Measurements from ENCODE around the gene TRH.

- TF ChIP-seq CEBPB (IDR thresholded peaks at IDR 0.05; ENCODE audit: low read depth, low read length), result no peak
- TF ChIP-seq CTCF (conservative IDR thresholded peaks at IDR 0.05; ENCODE audit: low read depth, low read length), result no peak
- no peak for TF ChIP-seq USF2 (IDR thresholded peaks at IDR 0.05; ENCODE audit: low read depth, low read length)
- TF ChIP-seq POLR2A (IDR thresholded peaks at IDR 0.05; ENCODE audit: low read depth, low read length), result no peak
- TF ChIP-seq SMC3 (IDR thresholded peaks at IDR 0.05; ENCODE audit: low read depth, low read length), result no peak
- no peak for TF ChIP-seq CHD1 (IDR thresholded peaks at IDR 0.05; ENCODE audit: low read depth, low read length)
- no peak for TF ChIP-seq ELK1 (IDR thresholded peaks at IDR 0.05; ENCODE audit: borderline replicate concordance, low read depth, low read length)
Observed at GRCh38 chr3:129929383-129929782, 45.1 kb upstream of the TRH start.
